Renal cortex interstitium (tissue), 11 donors: ENCODE measurements around the gene WEE2. TPM values are rescaled to one million over a fixed set of nuclear protein-coding genes. Genes with fewer than 3 reads are reported as not detected.
"Not testable (repeated sequence)": the region's sequence is repeated elsewhere in the genome, so short reads cannot be mapped to it uniquely, and the experiment has no call there.

Source experiments
- DNase-seq, 11 donors: peaks; one replicate each; pipeline ENCODE4 v3.0.0-alpha.2; 2013; ENCODE audit warnings: low read depth in 9 of 11, low spot score in 4 of 11; ENCODE audit errors: extremely low read depth in 1 of 11
- polyA plus RNA-seq, 3 donors: library from polyadenylated mRNA; unstranded; fragments of 120-200 nt; gene quantifications; one replicate each; pipeline ENCODE4 v1.2.1, GENCODE V29; 2013; ENCODE audit not compliant: insufficient read length in 3 of 3

The WEE2 gene
- polyA plus RNA-seq, 3 donors: 0.10 to 0.33 (median 0.17) TPM

DNA sequence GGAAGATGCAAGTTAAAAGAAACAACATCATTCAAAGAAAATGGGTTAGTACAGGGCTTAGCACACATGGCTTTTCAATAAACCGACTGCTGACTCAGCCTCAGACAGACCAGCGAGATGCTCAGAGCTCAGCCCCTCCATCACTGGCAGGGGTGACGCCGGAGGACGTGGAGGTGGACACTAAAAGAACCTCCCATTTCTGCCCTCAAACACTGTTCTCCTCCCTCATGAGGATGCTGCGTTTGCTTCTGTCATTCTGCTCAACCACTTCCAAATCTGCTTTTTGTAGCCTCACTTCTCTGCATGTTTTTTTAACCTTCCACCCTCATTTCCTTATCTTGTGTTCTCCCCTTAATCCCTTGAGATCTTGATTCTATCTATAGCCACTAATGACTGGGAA lies 21.5 kb upstream of the WEE2 start:
- DNase-seq: no peak

DNA sequence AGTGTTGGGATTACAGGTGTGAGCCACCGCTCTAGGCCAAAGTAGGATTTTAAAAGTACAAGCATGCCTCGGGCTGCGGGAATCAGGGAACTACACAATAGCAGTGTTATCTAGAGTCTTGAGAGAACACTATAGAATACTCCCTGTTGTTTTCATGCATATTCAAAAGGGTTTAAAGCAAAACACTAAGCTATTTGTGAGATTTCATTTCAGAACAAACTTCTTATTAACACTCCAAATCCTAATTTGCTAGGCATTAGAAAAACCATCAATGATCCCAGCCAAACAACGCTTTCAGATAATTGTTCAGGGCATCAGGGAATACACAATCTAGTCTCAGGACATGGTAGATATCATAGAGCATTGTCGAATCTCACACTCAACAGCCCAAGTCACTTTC lies 20.1 kb upstream of the WEE2 start:
- no peak for DNase-seq

DNA sequence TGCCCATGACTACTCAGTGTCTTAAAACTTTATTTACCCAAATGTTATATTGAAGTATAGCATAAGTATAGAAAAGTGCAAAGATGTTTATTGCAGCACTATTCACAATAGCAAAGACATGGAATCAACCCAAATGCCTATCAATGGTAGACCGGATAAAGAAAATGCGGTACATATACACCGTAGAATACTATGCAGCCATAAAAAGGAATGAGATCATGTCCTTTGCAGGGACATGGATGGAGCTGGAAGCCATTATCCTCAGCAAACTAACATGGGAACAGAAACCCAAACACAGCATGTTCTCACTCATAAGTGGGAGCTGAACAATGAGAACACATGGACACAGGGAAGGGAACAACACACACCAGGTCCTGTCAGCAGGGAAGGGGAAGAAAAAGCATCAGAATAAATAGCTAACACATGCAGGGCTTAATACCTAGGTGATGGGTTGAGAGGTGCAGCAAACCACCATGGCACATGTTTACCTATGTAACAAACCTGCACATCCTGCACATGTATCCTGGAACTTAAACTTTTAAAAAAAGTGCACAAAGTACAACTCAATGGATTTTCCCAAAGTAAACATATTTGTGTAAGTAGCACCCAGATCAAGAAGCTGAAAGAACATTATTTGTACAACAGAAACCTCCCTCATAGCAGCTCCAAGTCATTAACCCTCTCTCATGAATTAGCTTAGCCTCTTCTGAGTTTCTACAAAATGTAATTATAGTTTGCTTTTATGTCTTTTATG lies 18.9 kb upstream of the WEE2 start:
- not testable (repeated sequence) for DNase-seq

- DNase-seq: no peak
Observed at GRCh38 chr7:141691540-141691939, 16.6 kb upstream of the WEE2 start.

- DNase-seq: no peak
Observed at GRCh38 chr7:141691961-141692360, 16.2 kb upstream of the WEE2 start.

DNA sequence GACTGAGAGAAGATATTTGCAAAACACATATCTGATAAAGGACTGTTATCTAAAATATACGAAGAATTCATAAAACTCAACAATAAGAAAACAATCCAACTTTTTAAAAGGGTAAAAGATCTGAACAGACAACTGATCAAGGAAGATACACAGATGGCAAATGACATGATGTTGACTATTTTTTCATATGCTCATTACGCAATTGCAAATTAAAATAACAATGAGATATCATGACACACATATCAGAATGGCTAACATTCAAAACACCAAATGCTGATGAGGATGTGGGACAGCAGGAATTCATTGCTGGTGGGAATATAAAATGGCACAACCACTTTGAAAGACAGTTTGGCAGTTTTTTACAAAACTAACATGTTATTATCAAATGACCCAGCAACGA lies 15.1 kb upstream of the WEE2 start:
- DNase-seq: no peak

DNA sequence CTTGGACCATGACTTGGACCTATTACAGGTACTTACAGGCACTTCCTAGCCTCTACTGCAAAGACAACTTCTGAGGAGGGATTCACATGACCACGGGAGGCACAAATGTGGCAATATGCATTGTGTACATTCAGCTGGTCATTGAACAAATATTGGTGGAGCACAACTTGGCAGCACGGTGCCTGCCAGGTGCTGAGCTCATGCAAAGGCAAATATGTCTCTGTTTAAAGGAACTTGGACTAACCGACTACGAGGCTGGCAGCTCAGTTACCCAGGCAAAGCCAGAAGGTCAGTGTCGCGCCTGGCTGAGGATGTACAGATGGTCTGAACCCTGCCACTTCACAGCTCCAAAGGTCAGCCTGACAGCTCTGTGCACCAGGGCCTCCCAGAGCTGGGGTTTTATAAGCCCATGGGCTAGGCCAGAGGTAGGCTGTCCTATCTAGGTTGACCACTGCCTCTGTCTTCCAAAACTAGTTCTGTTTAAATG lies 12.3 kb upstream of the WEE2 start:
- DNase-seq: no peak

GRCh38 chr7:141696348-141696747 lies 11.8 kb upstream of the WEE2 start:
- no peak for DNase-seq

DNA sequence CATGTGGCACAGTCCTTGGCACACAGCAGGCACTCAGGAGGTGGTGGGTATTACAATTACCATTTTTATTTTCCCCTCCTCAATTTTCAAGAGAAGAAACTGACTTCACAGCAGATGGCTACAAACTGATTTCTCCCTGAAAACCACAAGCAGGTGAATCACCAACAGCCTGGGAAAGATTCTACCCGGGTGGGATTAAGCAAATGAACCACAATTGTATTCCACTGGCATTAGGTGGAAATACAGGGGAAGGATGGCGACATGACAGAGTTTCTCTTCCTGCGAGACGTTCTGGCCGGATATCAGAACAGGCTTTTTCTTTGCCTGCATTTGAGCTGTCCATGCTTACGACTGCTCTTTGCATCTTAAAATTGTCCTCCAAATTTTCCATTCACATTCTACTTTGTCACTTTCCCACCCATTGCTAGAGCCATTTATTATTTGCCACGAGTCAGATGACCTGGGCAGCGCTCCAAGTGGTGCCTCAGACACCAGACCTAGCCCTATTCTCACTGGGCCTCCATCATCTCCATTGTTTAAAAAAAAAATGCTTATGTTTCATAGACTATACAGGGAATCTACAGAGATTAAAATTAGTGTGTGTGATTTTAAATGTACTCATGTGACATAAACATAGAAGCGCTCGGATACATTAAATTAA lies 10.8 kb upstream of the WEE2 start:
- no peak for DNase-seq

- DNase-seq: no peak
Observed at GRCh38 chr7:141698247-141699015, 9.7 kb upstream of the WEE2 start.

DNA sequence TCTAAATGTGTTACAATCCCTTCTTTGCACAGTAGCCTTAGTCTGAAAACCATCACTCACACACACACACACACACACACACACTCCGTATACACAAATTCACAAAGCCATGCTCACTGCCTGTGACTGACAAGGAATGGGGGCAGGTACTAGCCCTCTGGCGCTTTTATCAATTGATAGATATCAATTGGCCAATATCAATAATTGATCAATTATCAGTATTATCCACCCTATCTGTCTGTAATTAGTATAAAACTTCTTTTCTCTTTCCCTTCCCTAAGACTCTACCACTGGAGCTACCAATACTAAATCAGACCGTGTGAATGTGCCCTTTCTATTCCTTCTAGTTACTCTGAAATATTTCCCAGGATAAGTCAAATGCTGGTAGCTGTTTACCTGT lies 8.3 kb upstream of the WEE2 start:
- DNase-seq: no peak

GRCh38 chr7:141700296-141700847 lies 7.8 kb upstream of the WEE2 start:
- no peak for DNase-seq

- peak in 1 of 11 donors; percentile 14 for DNase-seq
Observed at GRCh38 chr7:141700848-141701371, 7.2 kb upstream of the WEE2 start.

GRCh38 chr7:141701489-141702046 lies 6.6 kb upstream of the WEE2 start:
- DNase-seq: peak in 3 of 11 donors; percentile 20 to 40 (median 35)

GRCh38 chr7:141702047-141702567 lies 6.0 kb upstream of the WEE2 start, which contains the start of gene DENND11:
TSS of gene DENND11 (minus strand) at chr7:141702166. CDS start at chr7:141702153, 13 bp downstream.
- DNase-seq: peak in 3 of 11 donors; percentile 32 to 41 (median 36)

- no peak for DNase-seq
Observed at GRCh38 chr7:141702892-141703291, 5.3 kb upstream of the WEE2 start.

GRCh38 chr7:141704112-141704511 lies 4.0 kb upstream of the WEE2 start:
- no peak for DNase-seq

DNA sequence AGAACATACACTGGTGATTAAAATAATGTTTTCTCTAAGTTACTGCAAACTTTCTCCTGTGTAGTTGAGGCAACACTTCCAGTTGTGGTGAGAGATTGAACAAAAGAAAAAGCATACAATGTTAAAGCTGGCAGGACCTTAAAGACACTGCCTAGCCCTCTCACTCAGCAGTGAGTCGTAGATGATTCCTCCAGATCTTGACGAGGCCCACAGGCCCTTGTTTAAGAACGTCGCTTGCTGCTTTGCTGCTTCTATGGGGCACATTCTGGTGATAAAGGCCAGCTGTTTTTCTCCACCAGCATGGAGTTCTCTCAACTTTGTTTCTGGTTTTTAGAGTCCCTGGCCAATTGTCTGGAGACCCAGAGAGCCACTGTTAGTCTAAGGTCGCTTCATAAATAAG lies 3.4 kb upstream of the WEE2 start:
- DNase-seq: peak in 1 of 11 donors; percentile 5
